HepG2 (cell line): ENCODE measurements around the gene ARMH4. TPM values are rescaled to one million over a fixed set of nuclear protein-coding genes. Genes with fewer than 3 reads are reported as not detected.
A peak's percentile ranks its signal among the peaks of the same experiment; 100 is the strongest.

Experiments used
- ATAC-seq: fragments of 200-7000 bp; cut with Tn5 transposase; 3 replicates; pipeline ENCODE4 v1.9.1; 2020; ENCODE audit warnings: mild to moderate bottlenecking, moderate library complexity
- BruUV-seq: library from RNA; stranded (reverse); fragments of 400-500 nt; replicated peaks from 2 replicates; lab custom pipeline; 2021; lab: Mats Ljungman, UMichigan
- CTCF ChIA-PET: fragments of 300-600 bp; formaldehyde crosslinking; extraction: SDS; loops from one replicate; lab custom pipeline; 2021; ENCODE audit warnings: low total read pairs, inconsistent platforms, low intra/inter-chr PET ratio; lab: Yijun Ruan, JAX
- POLR2A ChIA-PET: fragments of 350-600 bp; sonication (Branson Sonifier 250); formaldehyde crosslinking; loops from one replicate; lab custom pipeline; 2020; ENCODE audit warnings: antibody characterized with exemption, inconsistent platforms; lab: Yijun Ruan, JAX
- DNase-seq: peaks from one replicate; pipeline ENCODE4 v3.0.0-alpha.2; 2015; ENCODE audit warnings: low spot score
- FAIRE-seq: peaks from 3 replicates; lab custom pipeline; 2011; peaks lifted over from hg19 to GRCh38; lab: Jason Lieb, UNC
- H2AFZ ChIP-seq: one replicate; pipeline ENCODE4 v1.6.1; 2011; ENCODE audit warnings: low read length, inconsistent platforms
- H3K27ac ChIP-seq: fragments of 300-600 bp; 3 replicates; pipeline ENCODE4 v1.8.0; 2011; ENCODE audit warnings: mixed run types, mild to moderate bottlenecking, mixed read lengths, low read length, inconsistent platforms; ENCODE audit not compliant: insufficient read depth; ENCODE audit errors: extremely low read length
- H3K27me3 ChIP-seq, 2 experiments: fragments of 200-600 bp in 1 of 2; 2 replicates in 1 of 2; 3 replicates in 1 of 2; pipeline versions ENCODE4 v1.6.0 to v1.8.0; 2011; ENCODE audit warnings: low read length in 2 of 2, mild to moderate bottlenecking in 2 of 2, moderate library complexity in 2 of 2, inconsistent platforms in 1 of 2; ENCODE audit not compliant: insufficient read depth in 2 of 2, control insufficient read depth in 1 of 2
- H3K36me3 ChIP-seq, 2 experiments: fragments of 200-600 bp in 1 of 2; replicated peaks in 1 of 2; 2 replicates in 1 of 2; 3 replicates in 1 of 2; pipeline versions ENCODE4 v1.5.1 to v1.8.0; 2011; ENCODE audit warnings: low read length in 2 of 2, inconsistent platforms in 1 of 2; ENCODE audit not compliant: insufficient read depth in 2 of 2, control insufficient read depth in 1 of 2
- H3K4me1 ChIP-seq: 2 replicates; pipeline ENCODE4 v1.5.1; 2012; ENCODE audit warnings: low read length, inconsistent platforms; ENCODE audit not compliant: insufficient read depth
- H3K4me2 ChIP-seq: 2 replicates; pipeline ENCODE4 v1.6.0; 2011; ENCODE audit warnings: low read depth, low read length, inconsistent platforms
- H3K4me3 ChIP-seq, 3 experiments: fragments of 200-600 bp in 1 of 3; sonication (generic), shearing (Covaris generic) in 1 of 3; replicated peaks in 1 of 3; 2 replicates each; pipeline ENCODE4 v1.5.1; 2011 to 2016; ENCODE audit warnings: low read length in 3 of 3, inconsistent platforms in 2 of 3, low read depth in 2 of 3, mild to moderate bottlenecking in 2 of 3, control low read depth in 1 of 3, mixed read lengths in 1 of 3; ENCODE audit not compliant: insufficient read depth in 1 of 3
- H3K79me2 ChIP-seq: one replicate; pipeline ENCODE4 v1.6.1; 2011; ENCODE audit warnings: low read length, inconsistent platforms; ENCODE audit not compliant: insufficient read depth
- H3K9ac ChIP-seq: 2 replicates; pipeline ENCODE4 v1.6.0; 2011; ENCODE audit warnings: mild to moderate bottlenecking, low read depth, low read length, inconsistent platforms; ENCODE audit not compliant: insufficient read depth
- H3K9me3 ChIP-seq: 2 replicates; pipeline ENCODE4 v1.5.1; 2012; ENCODE audit warnings: mild to moderate bottlenecking, low read length
- H4K20me1 ChIP-seq: 2 replicates; pipeline ENCODE4 v1.6.0; 2011; ENCODE audit warnings: inconsistent platforms, mild to moderate bottlenecking, low read length, moderate library complexity; ENCODE audit not compliant: insufficient read depth
- CEBPB ChIP-seq: IDR thresholded peaks from 2 replicates; pipeline ENCODE4 v1.6.1; 2011; ENCODE audit warnings: low read depth, low read length, improper control_type of control experiment, borderline replicate concordance
- KLF16 ChIP-seq, 2 experiments: sonication (generic) in 1 of 2; formaldehyde crosslinking in 1 of 2; IDR thresholded peaks; 2 replicates each; pipeline versions ENCODE4 v1.6.1 to v1.8.0; 2016 to 2023; ENCODE audit warnings: missing genetic modification reagents in 2 of 2, missing compliant biosample characterization in 1 of 2
- SOX13 ChIP-seq, 3 experiments: fragments of 450-650 bp in 1 of 3; sonication (generic) in 1 of 3; formaldehyde crosslinking in 1 of 3; IDR thresholded peaks in 2 of 3; conservative IDR thresholded peaks in 1 of 3; 2 replicates each; pipeline versions ENCODE4 v1.5.0 to v1.6.1; 2016 to 2020; ENCODE audit warnings: antibody characterized with exemption in 1 of 3, mild to moderate bottlenecking in 1 of 3, missing compliant biosample characterization in 1 of 3, missing genetic modification reagents in 1 of 3, moderate library complexity in 1 of 3
- ZBTB46 ChIP-seq: sonication (generic); formaldehyde crosslinking; IDR thresholded peaks from 2 replicates; pipeline ENCODE4 v1.4.0; 2020; ENCODE audit warnings: mild to moderate bottlenecking, missing genetic modification reagents, borderline replicate concordance
- ZHX1 ChIP-seq: sonication (generic); formaldehyde crosslinking; IDR thresholded peaks from 2 replicates; pipeline ENCODE4 v1.8.1; 2022; ENCODE audit warnings: low read depth, mild to moderate bottlenecking, missing genetic modification reagents
- ZNF331 ChIP-seq: sonication (generic); formaldehyde crosslinking; IDR thresholded peaks from 2 replicates; pipeline ENCODE4 v1.4.0; 2020; ENCODE audit warnings: missing genetic modification reagents
- ZNF773 ChIP-seq: sonication (generic); formaldehyde crosslinking; IDR thresholded peaks from 2 replicates; pipeline ENCODE4 v1.4.0; 2020; ENCODE audit warnings: missing genetic modification reagents, borderline replicate concordance
- WGBS: methylation state at CpG from one replicate; pipeline ENCODE4 v1.1.6; 2017; ENCODE audit warnings: low lambda C conversion rate; 5-methylcytosine and 5-hydroxymethylcytosine counted together
- in situ Hi-C: cut with HindIII; loops from 2 replicates; pipeline ENCODE4 v1.10.0; 2017; ENCODE audit warnings: low pct_unique_long_range_greater_than_20kb; ENCODE audit not compliant: extremely low pct_ligation_motif_present
- intact Hi-C: fragments of 100-400 bp; cut with micrococcal nuclease; formaldehyde crosslinking; loops from one replicate; pipeline ENCODE4 v1.10.0; 2022; ENCODE audit not compliant: unreplicated experiment
- polyA plus RNA-seq, 8 experiments: library from polyadenylated mRNA; depleted of rRNA in 3 of 8; stranded (reverse) in 7 of 8; unstranded in 1 of 8; fragments of >200 nt; fragmentation: Illumina TruSeq in 4 of 8; extraction: Trizol in 4 of 8; gene quantifications; 2 replicates each; pipeline versions ENCODE4 v1.2.1 to v1.2.3, GENCODE V29; 2011 to 2016; ENCODE audit warnings: low read depth in 4 of 8, missing spikeins in 1 of 8, mixed read lengths in 1 of 8; ENCODE audit not compliant: insufficient read depth in 1 of 8
- total RNA-seq, 5 experiments: library from RNA; depleted of rRNA; stranded (reverse); fragments of >200 nt; fragmentation: Illumina TruSeq; extraction: Trizol; gene quantifications; 2 replicates each; pipeline ENCODE4 v1.2.3, GENCODE V29; 2016; ENCODE audit warnings: low read depth in 1 of 5

ARMH4 gene
- total and polyA plus RNA-seq, 2 of the 13 experiments (the other 11 are each of a cell fraction or from before 2014, with no cell fraction given): 0.02 to 0.18 TPM

GRCh38 chr14:58085877-58086276 is 66.1 kb downstream of the ARMH4 start:
- WGBS: 1% methylated on average over 4 of the region's 4 CpGs
- TF ChIP-seq SOX13 (IDR thresholded peaks at IDR 0.05) (no peak), SOX13 (CRISPR knock-in tag; conservative IDR thresholded peaks at IDR 0.05 in 1 of 2, IDR thresholded peaks at IDR 0.05 in 1 of 2) (no peak), KLF16 (CRISPR knock-in tag; IDR thresholded peaks at IDR 0.05) (no peak), CEBPB (peak; percentile 35; the same call in 1 of the 2 replicates)
- no peak overlapping the region for H3K4me2 ChIP-seq
- DNase-seq (no peak), ATAC-seq (no peak), FAIRE-seq (no peak)
- no peak overlapping the region for H2AFZ ChIP-seq
- ChIA-PET CTCF (no interaction called here), POLR2A (no interaction called here)
- H3K27me3 ChIP-seq: no peaks in the 10 kb centered on the region
- BruUV-seq: no TSS peak
- intact Hi-C loops: no loop called here
- no peaks in the 10 kb centered on the region for H3K79me2 ChIP-seq
- no peak overlapping the region for H3K9ac ChIP-seq
- no peak overlapping the region for H3K27ac ChIP-seq
- no peaks in the 10 kb centered on the region for H3K9me3 ChIP-seq
- no peak overlapping the region for H3K4me3 ChIP-seq
- H3K4me1 ChIP-seq: no peaks in the 10 kb centered on the region
- H4K20me1 ChIP-seq: no peaks in the 10 kb centered on the region
- H3K36me3 ChIP-seq: no peaks in the 10 kb centered on the region
- in situ Hi-C loops: loop anchor here (10.0 kb wide), 1 partner anchor 601 kb away; no protein-coding TSS in a partner anchor

GRCh38 chr14:58082491-58083098 is 69.4 kb downstream of the ARMH4 start:
- POLR2A ChIA-PET: no interaction called here
- ATAC-seq: no peak
- TF ChIP-seq ZHX1 (CRISPR knock-in tag) (no peak), ZBTB46 (no peak), ZNF773 (CRISPR knock-in tag) (no peak), ZNF331 (no peak)

More at GRCh38 chr14:58082491-58083098, 69.4 kb downstream of the ARMH4 start:
- H3K79me2 ChIP-seq: no peaks in the 10 kb centered on the region
- no peaks in the 10 kb centered on the region for H3K4me1 ChIP-seq
- H3K4me3 ChIP-seq: no peak overlapping the region
- no peak overlapping the region for H2AFZ ChIP-seq
- H3K27ac ChIP-seq: no peak overlapping the region
- no peaks in the 10 kb centered on the region for H3K27me3 ChIP-seq
- intact Hi-C loops (no loop called here), in situ Hi-C loops (loop anchor here (10.0 kb wide), 1 partner anchor 598 kb away; no protein-coding TSS in a partner anchor)
- no peaks in the 10 kb centered on the region for H3K9me3 ChIP-seq
- DNase-seq (no peak), FAIRE-seq (no peak)
- CTCF ChIA-PET: no interaction called here
- no peak overlapping the region for H3K9ac ChIP-seq
- no peaks in the 10 kb centered on the region for H3K36me3 ChIP-seq
- no peak overlapping the region for H3K4me2 ChIP-seq
- no peaks in the 10 kb centered on the region for H4K20me1 ChIP-seq
- BruUV-seq: no TSS peak
- WGBS: 0% methylated on average over 1 of the region's 1 CpG
